COLO668 (cell line): Measurements from ENCODE around the gene MFAP1.
"Not testable (repeated sequence)": the region's sequence is repeated elsewhere in the genome, so short reads cannot be mapped to it uniquely, and the experiment has no call there.

Experiments
- DNase-seq: peaks from one replicate; lab custom pipeline; 2025; ENCODE audit not compliant: unreplicated experiment; lab: John Stamatoyannopoulos, UW

MFAP1 gene, protein sequence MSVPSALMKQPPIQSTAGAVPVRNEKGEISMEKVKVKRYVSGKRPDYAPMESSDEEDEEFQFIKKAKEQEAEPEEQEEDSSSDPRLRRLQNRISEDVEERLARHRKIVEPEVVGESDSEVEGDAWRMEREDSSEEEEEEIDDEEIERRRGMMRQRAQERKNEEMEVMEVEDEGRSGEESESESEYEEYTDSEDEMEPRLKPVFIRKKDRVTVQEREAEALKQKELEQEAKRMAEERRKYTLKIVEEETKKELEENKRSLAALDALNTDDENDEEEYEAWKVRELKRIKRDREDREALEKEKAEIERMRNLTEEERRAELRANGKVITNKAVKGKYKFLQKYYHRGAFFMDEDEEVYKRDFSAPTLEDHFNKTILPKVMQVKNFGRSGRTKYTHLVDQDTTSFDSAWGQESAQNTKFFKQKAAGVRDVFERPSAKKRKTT

DNA sequence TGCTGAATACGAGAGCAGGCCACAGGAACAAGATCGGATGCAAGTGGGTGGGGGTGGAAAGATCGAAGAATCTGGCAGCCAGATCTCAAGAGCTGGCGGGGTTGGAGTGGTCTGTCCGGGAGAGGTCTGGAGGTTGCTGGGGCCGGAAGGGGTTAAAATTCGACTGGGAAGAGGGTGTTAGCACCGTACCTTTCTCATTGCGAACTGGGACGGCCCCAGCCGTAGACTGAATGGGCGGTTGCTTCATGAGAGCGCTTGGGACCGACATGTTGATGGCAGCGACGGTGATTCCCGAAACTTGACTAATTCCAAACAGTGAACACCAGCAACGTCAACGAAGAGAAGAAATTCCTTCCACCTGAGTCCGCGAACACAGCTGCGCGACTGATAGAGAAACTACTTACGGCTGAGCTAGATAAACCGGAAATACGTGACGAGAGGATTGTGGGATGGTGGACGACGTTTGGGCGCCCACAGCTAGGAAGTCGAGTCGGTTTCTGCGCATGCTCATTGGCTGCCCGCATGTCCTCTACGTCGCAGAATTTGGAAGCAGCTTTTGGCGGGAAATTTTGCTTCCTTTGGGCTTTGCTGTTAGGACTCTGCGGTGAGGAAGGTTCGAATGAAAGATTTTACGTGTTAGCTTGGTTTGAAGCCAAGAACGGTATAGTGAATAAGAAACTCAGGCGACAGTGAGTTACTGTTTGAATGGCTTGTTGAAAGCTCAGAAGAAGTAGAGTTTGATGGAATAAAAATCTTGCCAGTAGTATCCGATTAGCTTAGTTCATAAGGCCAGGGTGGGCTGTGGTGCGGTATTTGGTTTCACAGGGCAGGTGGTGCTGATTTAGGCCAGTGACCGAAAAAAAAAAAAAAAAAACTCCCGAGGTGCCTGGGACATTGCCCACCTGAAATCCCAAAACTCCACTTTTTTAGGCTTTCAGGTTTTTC lies at the start of gene MFAP1:
Gene MFAP1, minus strand, starts transcription at position 389 of the 945 bp plus-strand sequence. Its CDS starts 121 bp downstream, at position 268.
- peak; percentile 93 for DNase-seq

DNA sequence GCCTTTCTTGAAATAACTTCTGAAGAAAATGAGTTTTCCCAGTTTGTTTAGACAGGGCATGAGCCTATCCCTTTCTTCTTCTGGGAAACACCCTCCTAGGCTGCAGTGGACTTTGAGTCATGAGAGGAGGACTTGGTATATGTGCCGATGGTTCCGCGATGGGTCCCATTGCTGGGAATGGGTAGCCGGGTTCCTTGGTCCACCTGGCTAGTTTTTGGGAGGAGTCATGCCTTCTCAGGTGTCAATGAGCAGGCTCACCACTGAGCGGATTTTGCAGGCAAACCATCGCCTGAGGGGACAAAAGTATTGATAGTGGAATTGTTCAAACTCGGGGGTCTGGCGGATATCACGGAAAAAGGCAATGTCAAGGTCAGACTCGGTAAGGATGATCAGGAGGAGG lies 49.2 kb upstream of the MFAP1 start:
- DNase-seq, result no peak

DNA sequence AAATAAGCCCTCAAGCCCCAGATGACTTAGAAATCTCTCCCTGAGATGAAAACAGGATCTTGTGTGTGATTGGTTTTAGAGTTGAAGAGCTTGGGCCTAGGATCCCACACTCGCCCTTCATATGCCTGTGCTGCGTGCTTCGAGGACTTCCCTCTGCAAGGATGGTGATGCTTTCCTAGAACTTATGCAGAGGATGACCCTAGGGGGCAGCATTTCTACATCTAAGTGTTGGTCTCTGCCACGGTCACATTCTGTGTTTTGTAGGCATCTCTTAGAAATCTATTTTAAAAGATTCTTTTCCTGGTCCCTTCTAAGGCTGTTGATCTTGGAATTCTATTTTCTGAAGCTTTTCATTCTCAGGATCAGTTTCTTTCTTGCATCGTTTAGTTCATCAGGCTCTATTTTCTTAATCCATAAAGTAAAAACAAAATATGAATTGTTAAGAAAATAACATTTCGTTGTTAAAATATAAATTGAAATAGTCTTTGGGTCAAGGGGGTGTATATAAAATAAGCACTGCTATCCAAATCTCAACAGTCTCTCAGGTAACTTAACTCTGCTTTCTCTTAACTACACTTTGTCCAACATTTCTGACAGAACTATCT lies 48.0 kb upstream of the MFAP1 start:
- DNase-seq, result peak; percentile 25

DNA sequence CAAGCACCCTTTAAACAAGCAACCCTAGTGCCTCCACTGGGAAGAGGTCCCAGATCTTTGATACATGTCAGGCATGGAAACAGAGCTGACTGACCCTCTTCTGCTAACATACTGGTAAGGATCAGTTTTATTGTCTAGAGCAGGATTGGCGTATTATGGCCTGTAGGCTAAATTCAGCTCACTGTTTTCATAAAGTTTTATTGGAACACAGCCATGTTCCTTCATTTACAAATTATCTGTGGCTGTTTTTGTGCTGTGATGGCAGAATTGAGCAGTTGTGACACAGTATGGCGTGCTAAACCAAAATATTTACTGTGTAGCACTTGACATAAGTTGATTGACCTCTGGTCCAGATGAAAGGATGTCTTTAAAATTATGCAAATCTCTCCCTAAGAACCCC lies 47.3 kb upstream of the MFAP1 start:
- no peak for DNase-seq

DNA sequence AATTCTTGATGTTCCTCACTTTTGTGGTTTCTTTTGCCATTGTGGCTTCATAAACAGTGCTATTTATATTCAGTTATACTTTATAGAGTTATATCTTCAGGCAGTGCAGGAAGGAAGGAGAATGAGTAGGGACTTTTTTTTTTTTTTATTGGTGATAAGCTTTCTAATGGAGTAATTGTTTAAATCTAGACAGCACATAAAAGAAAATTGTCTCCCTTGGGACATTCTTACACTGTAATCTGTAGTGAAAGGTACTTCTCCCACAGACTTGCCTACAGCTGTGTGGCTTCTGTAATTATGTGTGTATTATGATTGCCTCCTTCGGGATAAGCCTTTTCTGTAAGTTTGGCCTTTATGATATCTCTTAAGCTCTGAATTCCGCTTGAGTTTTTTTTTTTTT lies 43.9 kb upstream of the MFAP1 start:
- no peak for DNase-seq

DNA sequence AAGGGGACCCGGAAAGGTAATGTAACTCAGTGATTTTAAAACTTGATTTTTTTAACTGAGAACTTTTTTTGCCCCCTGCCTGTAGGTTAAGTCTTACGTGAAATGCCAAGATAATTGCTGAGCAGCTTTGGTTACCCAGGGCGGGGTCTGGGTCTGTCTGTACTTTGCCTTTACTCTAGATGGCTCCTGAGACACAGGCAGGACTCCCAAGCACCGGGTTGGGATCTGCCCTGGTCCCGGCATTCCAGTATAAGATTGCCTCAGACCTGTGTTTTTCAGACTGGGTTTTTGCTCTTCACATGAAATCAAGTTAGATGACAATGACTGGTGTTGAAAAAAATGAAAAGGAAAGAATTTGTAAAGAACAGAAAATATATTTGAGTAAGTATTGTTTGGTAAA lies 42.6 kb upstream of the MFAP1 start:
- DNase-seq, result no peak

DNA sequence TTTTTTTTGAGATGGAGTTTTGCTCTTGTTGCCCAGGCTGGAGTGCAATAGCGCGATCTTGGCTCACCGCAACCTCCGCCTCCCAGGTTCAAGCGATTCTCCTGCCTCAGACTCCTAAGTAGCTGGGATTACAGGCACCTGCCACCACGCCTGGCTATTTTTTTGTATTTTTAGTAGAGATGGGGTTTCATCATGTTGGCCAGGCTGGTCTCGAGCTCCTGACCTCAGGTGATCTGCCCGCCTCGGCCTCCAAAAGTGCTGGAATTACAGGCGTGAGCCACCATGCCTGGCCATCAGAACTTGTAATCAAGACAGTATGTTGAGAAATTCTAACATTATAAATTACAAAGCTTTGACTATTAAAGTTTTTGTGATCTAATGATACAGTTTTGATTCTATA lies 42.1 kb upstream of the MFAP1 start:
- not testable (repeated sequence) for DNase-seq

DNA sequence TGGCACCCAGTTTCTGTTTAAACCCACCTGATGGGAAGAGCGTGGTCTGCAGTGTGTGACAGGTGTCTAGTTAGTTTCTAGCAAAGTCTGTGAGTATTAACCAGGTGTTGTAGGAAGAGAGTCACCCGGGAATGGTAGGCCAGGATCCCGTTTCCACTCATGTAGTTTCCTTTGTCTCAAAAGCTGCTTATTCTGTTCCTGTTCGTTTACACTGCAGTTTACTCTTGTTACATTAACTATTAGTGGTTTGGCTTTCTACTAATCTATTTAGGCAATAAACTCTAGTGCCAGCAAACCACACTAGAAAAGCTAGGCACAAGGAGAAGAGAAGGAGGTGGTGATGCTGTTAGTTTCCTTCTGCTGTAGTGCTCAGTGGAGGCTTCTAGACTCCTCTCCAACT lies 35.1 kb upstream of the MFAP1 start:
- no peak for DNase-seq

DNA sequence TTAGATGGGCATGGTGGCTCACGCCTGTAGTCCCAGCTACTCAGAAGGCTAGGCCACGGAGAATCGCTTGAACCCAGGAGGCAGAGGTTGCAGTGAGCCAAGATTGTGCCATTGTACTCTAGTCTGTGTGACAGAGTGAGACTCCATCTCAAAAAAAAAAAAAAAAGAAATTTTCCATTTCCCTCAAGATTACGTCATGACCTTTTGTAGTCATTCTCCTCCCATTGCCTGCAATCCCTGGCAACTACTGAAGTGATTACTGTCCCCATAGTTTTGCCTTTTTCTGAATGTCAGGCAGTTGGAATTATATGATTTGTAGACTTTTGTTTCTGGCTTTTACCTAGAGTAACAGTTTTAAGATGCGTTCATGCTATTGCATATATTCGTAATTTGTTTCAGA lies 30.3 kb upstream of the MFAP1 start:
- DNase-seq, result no peak

DNA sequence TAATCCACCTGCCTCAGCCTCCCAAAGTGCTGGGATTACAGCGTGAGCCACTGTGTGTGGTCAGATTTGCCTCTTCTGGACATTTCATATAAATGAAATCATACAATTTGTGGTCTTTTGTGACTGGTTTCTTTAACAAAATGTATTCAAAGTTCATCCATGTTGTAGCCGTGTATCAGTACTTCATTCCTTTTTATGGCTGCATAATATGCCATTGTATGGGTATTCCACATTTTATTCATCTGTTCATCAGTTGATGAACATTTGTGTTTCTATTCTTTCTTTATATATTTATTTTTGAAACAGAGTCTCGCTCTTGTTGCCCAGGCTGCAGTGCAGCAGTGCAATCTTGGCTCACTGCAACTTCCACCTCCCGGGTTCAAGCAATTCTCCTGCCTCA lies 28.1 kb upstream of the MFAP1 start:
- DNase-seq, result no peak

DNA sequence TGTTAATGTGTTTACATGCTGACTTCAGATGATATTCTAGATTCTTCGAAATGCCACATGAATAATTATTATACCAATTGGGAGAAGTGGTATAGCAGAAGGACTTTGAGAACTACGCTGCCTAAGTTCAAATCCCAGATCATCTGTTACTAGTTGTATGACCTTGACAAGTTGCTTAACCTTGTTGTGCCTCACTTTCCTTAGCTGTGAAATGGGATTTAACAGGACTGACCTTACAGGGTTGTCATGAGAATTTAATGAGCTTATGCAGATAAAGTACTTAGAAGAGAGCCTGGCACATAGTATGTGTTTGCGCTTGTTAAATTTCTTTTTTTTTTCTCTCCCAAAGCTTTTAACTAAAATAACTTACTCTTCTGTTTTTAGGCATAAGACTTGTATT lies 26.8 kb upstream of the MFAP1 start:
- no peak for DNase-seq

DNA sequence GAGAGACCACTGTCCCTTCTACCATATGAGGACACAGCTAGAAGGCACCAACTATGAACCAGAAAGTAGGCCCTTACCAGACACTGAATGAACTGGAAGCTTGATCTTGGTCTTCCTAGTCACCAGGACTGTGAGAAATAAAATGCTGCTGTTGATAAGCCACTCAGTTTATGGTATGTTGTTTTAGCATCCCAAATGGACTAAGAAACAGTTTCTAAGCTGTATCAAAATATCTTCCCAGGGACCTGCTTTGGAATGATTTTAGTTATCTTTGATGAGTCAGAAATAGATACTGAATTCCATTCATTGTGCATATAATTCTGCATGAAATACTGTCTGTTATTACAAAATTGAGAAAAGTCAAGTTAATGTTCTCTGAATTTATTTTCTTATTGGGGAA lies 20.9 kb upstream of the MFAP1 start:
- no peak for DNase-seq

DNA sequence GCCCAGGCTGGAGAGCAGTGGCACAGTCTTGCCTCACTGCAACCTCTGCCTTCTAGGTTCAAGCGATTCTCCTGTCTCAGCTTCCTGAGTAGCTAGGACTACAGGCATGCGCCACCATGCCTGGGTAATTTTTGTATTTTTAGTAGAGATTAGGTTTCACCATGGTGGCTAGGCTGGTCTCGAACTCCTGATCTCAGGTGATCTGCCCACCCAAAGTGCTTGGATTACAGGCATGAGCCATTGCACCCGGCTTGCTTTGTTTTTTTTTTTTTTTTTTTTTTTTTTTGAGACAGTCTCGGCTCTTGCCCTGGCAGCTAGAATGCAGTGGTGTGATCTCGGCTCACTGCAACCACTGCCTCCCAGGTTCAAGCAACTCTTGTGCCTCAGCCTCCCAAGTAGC lies 8.0 kb upstream of the MFAP1 start:
- DNase-seq, result not testable (repeated sequence)

DNA sequence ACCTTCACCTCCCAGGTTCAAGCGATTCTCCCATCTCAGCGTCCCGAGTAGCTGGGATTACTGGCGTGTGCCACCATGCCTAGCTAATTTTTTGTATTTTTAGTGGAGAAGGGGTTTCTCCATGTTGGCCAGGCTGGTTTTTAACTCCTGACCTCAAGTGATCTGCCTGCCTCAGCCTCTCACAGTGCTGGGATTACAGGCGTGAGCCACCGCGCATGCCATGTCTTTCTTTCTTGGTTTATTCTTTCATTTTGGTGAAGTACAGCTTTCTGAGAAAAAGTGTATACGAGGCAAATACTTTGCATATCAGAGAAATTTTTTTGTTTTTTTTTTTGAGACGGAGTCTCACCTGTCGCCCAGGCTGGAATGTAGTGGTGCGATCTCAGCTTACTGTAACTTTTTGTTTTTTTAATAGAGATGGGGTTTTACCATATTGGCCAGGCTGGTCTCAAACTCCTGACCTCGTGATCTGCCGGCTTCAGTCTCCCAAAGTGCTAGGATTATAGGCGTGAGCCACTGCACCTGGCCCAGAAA lies 7.1 kb upstream of the MFAP1 start:
- DNase-seq, result not testable (repeated sequence)

DNA sequence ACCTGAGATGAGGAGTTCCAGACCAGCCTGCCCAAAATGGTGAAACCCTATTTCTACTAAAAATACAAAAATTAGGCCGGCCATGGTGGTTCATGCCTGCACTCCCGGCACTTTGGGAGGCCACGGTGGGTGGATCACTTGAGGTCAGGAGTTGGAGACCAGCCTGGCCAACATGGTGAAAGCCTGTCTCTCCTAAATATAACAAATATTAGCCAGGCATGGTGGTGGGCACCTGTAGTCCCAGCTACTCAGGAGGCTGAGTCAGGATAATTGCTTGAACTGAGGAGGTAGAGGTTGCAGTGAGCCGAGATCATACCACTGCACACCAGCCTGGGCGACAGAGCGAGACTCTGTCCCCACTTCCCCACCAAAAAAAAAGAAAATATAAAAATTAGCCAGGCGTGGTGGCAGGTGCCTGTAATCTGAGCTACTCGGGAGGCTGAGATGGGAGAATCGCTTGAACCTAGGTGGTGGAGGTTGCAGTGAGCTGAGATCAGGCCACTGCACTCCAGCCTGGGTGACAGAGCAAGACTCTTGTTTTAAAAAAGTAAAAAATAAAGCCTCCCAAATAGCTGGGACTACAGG lies 6.3 kb upstream of the MFAP1 start:
- not testable (repeated sequence) for DNase-seq

DNA sequence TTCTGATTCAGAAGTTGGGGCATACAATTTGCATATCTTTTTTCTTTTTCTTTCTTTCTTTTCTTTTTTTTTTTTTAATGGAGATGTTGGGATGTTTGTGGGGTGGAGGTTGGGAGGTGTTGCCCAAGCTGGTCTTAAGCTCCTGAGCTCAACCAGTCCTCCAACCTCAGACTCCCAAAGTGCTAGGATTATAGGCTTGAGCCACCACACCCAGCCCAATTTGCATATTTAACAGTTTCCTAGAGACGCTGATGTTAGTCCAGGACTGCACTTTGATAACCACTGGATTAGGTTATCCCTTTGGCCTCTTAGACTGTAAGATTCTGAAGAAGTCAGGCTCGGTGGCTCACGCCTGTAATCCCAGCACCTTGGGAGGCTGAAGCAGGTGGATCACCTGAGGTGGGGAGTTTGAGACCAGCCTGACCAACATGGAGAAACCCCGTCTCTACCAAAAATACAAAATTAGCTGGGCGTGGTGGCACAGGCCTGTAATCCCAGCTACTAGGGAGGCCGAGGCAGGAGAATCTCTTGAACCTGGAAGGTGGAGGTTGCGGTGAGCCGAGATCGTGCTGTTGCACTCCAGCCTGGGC lies 5.6 kb upstream of the MFAP1 start:
- not testable (repeated sequence) for DNase-seq

DNA sequence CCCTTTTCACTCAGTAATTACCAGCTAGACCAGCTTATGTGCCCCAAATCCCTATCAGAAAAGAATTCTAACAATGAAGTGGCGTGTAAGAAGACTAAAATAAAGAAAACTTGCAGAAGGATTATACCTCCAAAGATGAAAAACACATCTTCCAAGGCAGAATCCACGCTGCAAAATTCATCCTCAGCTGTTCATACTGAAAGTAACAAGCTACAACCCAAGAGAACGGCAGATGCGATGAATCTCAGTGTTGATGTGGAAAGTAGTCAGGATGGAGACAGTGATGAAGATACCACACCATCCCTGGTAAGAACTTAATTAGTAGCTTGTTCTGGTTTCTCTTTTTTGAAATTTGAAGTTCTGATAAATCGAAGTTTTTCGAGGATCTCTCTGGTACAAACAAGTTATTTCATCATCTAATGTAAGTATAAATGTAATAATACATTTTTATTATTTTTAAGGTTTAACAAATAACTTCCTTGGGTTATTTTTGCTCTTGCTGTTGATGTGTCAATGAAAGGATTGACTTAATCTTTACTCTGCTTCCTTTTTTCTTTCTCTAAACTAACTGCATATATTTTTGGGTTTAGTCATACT lies 3.7 kb upstream of the MFAP1 start:
- no peak for DNase-seq

DNA sequence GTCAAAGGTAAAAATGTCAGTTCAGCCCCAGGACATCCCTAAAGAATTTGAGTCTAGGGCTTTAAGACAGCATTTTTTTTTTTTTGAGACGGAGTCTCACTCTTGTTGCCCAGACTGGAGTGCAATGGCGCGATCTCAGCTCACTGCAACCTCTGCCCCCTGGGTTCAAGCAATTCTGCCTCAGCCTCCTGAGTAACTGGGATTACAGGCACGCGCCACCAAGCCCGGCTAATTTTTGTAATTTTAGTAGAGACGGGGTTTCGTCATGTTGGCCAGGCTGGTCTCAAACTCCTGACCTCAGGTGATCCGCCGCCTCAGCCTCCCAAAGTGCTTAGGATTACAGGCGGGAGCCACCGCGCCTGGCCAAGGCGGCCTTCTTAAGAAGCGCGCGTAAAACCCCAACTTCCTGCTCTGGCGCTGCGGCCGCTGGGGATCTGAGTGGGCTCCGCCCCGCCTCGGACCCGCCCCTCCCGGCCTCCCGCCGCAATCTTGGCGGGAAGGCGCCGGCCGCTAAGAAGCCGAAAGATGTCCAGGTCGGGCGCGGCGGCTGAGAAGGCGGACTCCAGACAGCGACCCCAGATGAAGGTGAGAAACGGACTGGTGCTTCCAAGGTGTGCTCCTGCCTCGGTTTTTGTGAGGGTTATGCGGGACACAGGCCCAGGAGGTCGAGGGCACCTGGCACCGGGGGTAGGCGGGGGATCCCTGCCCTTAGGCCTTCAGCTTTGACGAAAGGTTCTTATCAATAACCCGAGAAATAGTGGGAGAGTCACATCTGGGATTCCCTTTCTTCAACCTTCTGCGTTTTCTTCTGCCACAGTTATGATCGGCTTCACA lies 2.2 kb upstream of the MFAP1 start, which contains the start of gene WDR76:
Gene WDR76, plus strand, starts transcription at position 495 of the 834 bp plus-strand sequence. Its CDS starts 31 bp downstream, at position 526.
- DNase-seq, result peak; percentile 90

DNA sequence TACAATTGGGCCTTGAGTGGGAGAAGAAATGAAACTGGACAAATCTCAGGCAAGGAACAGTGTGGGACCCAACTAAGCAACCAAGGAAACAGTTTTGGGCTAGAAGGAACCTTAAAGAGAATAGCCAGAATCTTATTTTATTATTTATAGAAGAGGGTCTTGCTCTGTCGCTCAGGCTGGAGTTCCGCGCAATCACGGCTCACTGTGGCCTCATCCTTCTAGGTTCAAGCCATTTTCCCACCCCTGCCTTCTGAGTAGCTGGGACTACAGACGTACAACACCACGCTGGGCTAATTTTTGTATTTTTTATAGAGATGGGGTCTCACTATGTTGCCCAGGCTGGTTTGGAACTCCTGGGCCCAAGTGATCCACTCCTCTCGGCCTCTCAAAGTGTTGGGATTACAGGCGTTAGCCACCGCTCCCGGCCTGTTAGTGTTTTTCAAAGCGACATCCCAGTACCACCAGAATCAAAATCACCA lies 1.6 kb upstream of the MFAP1 start:
- DNase-seq, result no peak
